MM.1S (cell line): ENCODE results near the gene SELENOV.

ENCODE experiments used
- DNase-seq: peaks from one replicate; pipeline ENCODE4 v3.0.0-alpha.2; 2015
- H2AFZ ChIP-seq: fragments of 300-600 bp; sonication (generic); 2 replicates; pipeline ENCODE4 v1.6.0; 2016; ENCODE audit warnings: antibody characterized with exemption, low read length
- H3F3A ChIP-seq: fragments of 300-600 bp; sonication (generic); 2 replicates; pipeline ENCODE4 v1.6.1; 2016; ENCODE audit warnings: mild to moderate bottlenecking, antibody characterized with exemption, low read length, moderate library complexity, mixed read lengths; ENCODE audit not compliant: insufficient read depth
- H3K27ac ChIP-seq: fragments of 300-600 bp; sonication (generic); 2 replicates; pipeline ENCODE4 v1.5.1; 2016; ENCODE audit warnings: mild to moderate bottlenecking, low read length
- H3K27me3 ChIP-seq: fragments of 300-600 bp; sonication (generic); replicated peaks from 2 replicates; pipeline ENCODE4 v1.6.0; 2016; ENCODE audit warnings: low read length; ENCODE audit not compliant: insufficient read depth
- H3K36me3 ChIP-seq: fragments of 300-600 bp; sonication (generic); replicated peaks from 2 replicates; pipeline ENCODE4 v1.6.1; 2016; ENCODE audit warnings: mild to moderate bottlenecking, low read length, mixed read lengths; ENCODE audit not compliant: insufficient read depth
- H3K4me1 ChIP-seq: fragments of 300-600 bp; sonication (generic); 2 replicates; pipeline ENCODE4 v1.6.1; 2016; ENCODE audit warnings: low read length, mixed read lengths
- H3K4me2 ChIP-seq: fragments of 300-600 bp; sonication (generic); 2 replicates; pipeline ENCODE4 v1.6.0; 2016; ENCODE audit warnings: low read depth, low read length
- H3K4me3 ChIP-seq: fragments of 300-600 bp; sonication (generic); 2 replicates; pipeline ENCODE4 v1.5.1; 2016; ENCODE audit warnings: low read length, mixed read lengths
- H3K79me2 ChIP-seq: fragments of 300-600 bp; sonication (generic); 2 replicates; pipeline ENCODE4 v1.6.1; 2016; ENCODE audit warnings: mixed run types, low read length, mixed read lengths
- H3K9ac ChIP-seq: fragments of 300-600 bp; sonication (generic); 2 replicates; pipeline ENCODE4 v1.6.1; 2016; ENCODE audit warnings: low read length, mixed read lengths
- H3K9me2 ChIP-seq: fragments of 300-600 bp; sonication (generic); replicated peaks from 2 replicates; pipeline ENCODE4 v1.6.1; 2016; ENCODE audit warnings: mild to moderate bottlenecking, low read length, mixed read lengths; ENCODE audit not compliant: insufficient read depth
- H3K9me3 ChIP-seq: fragments of 300-600 bp; sonication (generic); replicated peaks from 2 replicates; pipeline ENCODE4 v1.6.1; 2016; ENCODE audit warnings: mild to moderate bottlenecking, low read length, mixed read lengths; ENCODE audit not compliant: insufficient read depth
- H4K20me1 ChIP-seq: fragments of 300-600 bp; sonication (generic); 2 replicates; pipeline ENCODE4 v1.6.1; 2016; ENCODE audit warnings: mild to moderate bottlenecking, low read length, moderate library complexity, mixed read lengths; ENCODE audit not compliant: insufficient read depth
- EZH2 ChIP-seq: fragments of 300-600 bp; sonication (generic); optimal IDR thresholded peaks from 2 replicates; pipeline ENCODE3; 2017; ENCODE audit warnings: low read depth, mild to moderate bottlenecking, antibody characterized with exemption, low read length, mixed read lengths
- EZH2phosphoT487 ChIP-seq: fragments of 300-600 bp; sonication (generic); IDR thresholded peaks from 2 replicates; pipeline ENCODE4 v1.6.1; 2018; ENCODE audit warnings: antibody characterized with exemption, low read length
- TF ChIP-seq, protein P1 (sequence below): fragments of 300-600 bp; sonication (generic); IDR thresholded peaks from 2 replicates; pipeline ENCODE4 v1.5.1; 2016; ENCODE audit warnings: antibody characterized with exemption, low read length, mixed read lengths

SELENOV gene

DNA sequence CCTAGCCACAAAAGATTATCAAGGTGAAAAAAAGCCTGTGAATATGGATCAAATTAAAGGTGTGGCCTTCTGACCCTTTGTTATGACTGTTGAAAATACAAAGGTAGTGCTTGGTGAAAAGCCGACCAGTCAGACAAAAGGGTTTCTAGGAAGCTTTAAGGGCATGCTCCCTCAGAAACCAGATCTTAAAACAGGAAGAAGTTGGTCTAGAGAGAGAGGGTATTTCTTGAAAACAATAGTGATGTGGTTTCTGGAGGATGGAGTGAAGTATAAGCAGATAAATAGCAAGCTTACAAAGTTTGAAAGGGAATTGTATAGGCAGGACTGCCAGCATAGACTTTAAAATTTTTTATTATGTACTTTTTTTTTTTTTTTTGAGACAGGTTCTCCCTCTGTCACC is 30.0 kb downstream of the SELENOV start:
- no peak overlapping the region for H3K4me2 ChIP-seq
- H3K9ac ChIP-seq = no peak overlapping the region
- H3K4me3 ChIP-seq = no peak overlapping the region
- DNase-seq = no peak
- no peaks in the 10 kb centered on the region for H3K9me2 ChIP-seq
- H3K9me3 ChIP-seq = no peaks in the 10 kb centered on the region
- H3K27ac ChIP-seq = no peak overlapping the region
- no peaks in the 10 kb centered on the region for H4K20me1 ChIP-seq
- no peak for TF ChIP-seq EZH2phosphoT487
- no peak for TF ChIP-seq EZH2
- TF ChIP-seq, protein P1, sequence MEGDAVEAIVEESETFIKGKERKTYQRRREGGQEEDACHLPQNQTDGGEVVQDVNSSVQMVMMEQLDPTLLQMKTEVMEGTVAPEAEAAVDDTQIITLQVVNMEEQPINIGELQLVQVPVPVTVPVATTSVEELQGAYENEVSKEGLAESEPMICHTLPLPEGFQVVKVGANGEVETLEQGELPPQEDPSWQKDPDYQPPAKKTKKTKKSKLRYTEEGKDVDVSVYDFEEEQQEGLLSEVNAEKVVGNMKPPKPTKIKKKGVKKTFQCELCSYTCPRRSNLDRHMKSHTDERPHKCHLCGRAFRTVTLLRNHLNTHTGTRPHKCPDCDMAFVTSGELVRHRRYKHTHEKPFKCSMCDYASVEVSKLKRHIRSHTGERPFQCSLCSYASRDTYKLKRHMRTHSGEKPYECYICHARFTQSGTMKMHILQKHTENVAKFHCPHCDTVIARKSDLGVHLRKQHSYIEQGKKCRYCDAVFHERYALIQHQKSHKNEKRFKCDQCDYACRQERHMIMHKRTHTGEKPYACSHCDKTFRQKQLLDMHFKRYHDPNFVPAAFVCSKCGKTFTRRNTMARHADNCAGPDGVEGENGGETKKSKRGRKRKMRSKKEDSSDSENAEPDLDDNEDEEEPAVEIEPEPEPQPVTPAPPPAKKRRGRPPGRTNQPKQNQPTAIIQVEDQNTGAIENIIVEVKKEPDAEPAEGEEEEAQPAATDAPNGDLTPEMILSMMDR = no peak
- no peak overlapping the region for H2AFZ ChIP-seq
- peaks cover 7% of the 10 kb centered on the region; the same call in 1 of the 2 replicates for H3K4me1 ChIP-seq
- no peaks in the 10 kb centered on the region for H3K36me3 ChIP-seq
- 0 out of 2 replicates have a peak, but pooled peaks cover 3% of the 10 kb centered on the region for H3K27me3 ChIP-seq
- H3K79me2 ChIP-seq = no peaks in the 10 kb centered on the region
- no peaks in the 10 kb centered on the region for H3F3A ChIP-seq

DNA sequence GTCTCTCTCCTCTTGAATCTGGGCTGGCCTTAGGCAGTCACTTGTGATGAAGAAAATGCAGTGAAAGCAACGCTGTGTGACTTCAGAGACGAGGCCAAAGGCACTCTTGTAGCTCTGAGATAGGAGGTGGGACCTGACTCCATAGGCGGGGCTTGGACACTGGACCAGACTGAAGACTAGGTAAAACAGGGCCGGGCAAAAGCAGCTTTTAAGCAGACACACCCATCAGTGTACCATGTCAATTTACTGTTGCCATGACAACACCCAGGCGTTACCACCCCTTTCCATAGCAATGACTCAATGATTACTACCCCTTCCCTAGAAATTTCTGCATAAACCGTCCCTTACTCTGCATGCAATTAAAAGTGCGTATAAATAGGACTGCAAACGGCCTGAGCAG is 31.7 kb downstream of the SELENOV start:
- H3K4me2 ChIP-seq = no peak overlapping the region
- no peak overlapping the region for H2AFZ ChIP-seq
- no peak overlapping the region for H3K9ac ChIP-seq
- H4K20me1 ChIP-seq = no peaks in the 10 kb centered on the region
- no peaks in the 10 kb centered on the region for H3K9me3 ChIP-seq
- no peaks in the 10 kb centered on the region for H3K36me3 ChIP-seq
- TF ChIP-seq EZH2phosphoT487 = no peak
- TF ChIP-seq EZH2 = no peak
- TF ChIP-seq, protein P1 = no peak
- 0 out of 2 replicates have a peak, but pooled peaks cover 3% of the 10 kb centered on the region for H3K27me3 ChIP-seq
- no peak overlapping the region for H3K27ac ChIP-seq
- no peak for DNase-seq
- H3K4me3 ChIP-seq = no peak overlapping the region
- H3K9me2 ChIP-seq = no peaks in the 10 kb centered on the region
- H3K79me2 ChIP-seq = no peaks in the 10 kb centered on the region
- peaks cover 7% of the 10 kb centered on the region for H3F3A ChIP-seq
- peaks cover 8% of the 10 kb centered on the region; the same call in 1 of the 2 replicates for H3K4me1 ChIP-seq

DNA sequence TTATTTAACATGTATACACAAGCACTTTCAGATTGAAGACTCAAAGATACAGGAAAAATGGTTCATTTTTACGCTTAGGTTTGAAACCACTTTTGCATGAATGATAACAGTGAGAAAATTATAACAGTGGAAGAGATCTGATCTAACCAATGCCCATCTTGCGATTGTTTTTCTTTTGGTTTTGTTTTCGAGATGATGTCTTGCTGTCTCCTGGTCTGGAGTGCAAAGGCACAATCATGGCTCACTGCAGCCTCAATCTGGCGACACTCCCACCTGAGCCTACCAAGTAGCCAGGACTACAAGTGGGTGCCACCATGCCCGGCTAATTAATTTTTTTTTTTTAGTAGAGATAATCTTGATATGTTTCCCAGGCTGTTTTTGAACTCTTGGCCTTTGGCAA is 35.3 kb downstream of the SELENOV start:
- no peak overlapping the region for H3K27ac ChIP-seq
- no peaks in the 10 kb centered on the region for H4K20me1 ChIP-seq
- no peaks in the 10 kb centered on the region for H3K79me2 ChIP-seq
- TF ChIP-seq EZH2phosphoT487 (no peak), EZH2 (no peak)
- TF ChIP-seq, protein P1 = no peak
- 0 out of 2 replicates have a peak, but pooled peaks cover 3% of the 10 kb centered on the region for H3K27me3 ChIP-seq
- H3K4me1 ChIP-seq = peaks cover 22% of the 10 kb centered on the region
- peak overlapping the region; percentile 71 for H2AFZ ChIP-seq
- H3K9me2 ChIP-seq = no peaks in the 10 kb centered on the region
- no peaks in the 10 kb centered on the region for H3K36me3 ChIP-seq
- H3F3A ChIP-seq = peaks cover 18% of the 10 kb centered on the region
- H3K4me3 ChIP-seq = peak overlapping the region; percentile 38
- DNase-seq = peak; percentile 49
- peak overlapping the region; percentile 61 for H3K4me2 ChIP-seq
- peak overlapping the region; percentile 11; the same call in 1 of the 2 replicates for H3K9ac ChIP-seq
- no peaks in the 10 kb centered on the region for H3K9me3 ChIP-seq
